Type B pancreatic cell (in vitro differentiated cells): Measurements from ENCODE around the gene BCL2L11. TPM values are rescaled to one million over a fixed set of nuclear protein-coding genes. Genes with fewer than 3 reads are reported as not detected.
"Not testable (repeated sequence)": the region's sequence is repeated elsewhere in the genome, so short reads cannot be mapped to it uniquely, and the experiment has no call there.

Source experiments
- DNase-seq: peaks from one replicate; pipeline ENCODE4 v3.0.0; 2021; ENCODE audit warnings: mixed read lengths; ENCODE audit not compliant: unreplicated experiment; ENCODE audit errors: extremely low spot score
- H3K27ac Mint-ChIP-seq: 2 replicates; pipeline ENCODE4 v1.8.0; 2021; ENCODE audit warnings: mild to moderate bottlenecking, mixed read lengths
- H3K27me3 Mint-ChIP-seq: 2 replicates; pipeline ENCODE4 v1.8.0; 2021; ENCODE audit warnings: mixed read lengths
- H3K36me3 Mint-ChIP-seq: 2 replicates; pipeline ENCODE4 v1.8.0; 2021; ENCODE audit warnings: mixed read lengths
- H3K4me1 Mint-ChIP-seq: one replicate; pipeline ENCODE4 v1.8.0; 2021; ENCODE audit warnings: mixed read lengths; ENCODE audit not compliant: unreplicated experiment
- H3K4me3 Mint-ChIP-seq: 2 replicates; pipeline ENCODE4 v1.8.0; 2021; ENCODE audit warnings: mild to moderate bottlenecking, mixed read lengths
- H3K9me3 Mint-ChIP-seq: 2 replicates; pipeline ENCODE4 v1.8.0; 2021; ENCODE audit warnings: mixed read lengths
- long read RNA-seq: library from polyadenylated mRNA; unstranded; transcript quantifications from one replicate; pipeline ENCODE4 v2.0.0, GENCODE V29; 2020
- total RNA-seq: library from RNA; stranded (reverse); gene quantifications from 2 replicates; pipeline ENCODE4 v1.2.1, GENCODE V29; 2021; ENCODE audit warnings: low replicate concordance
- TF ChIP-seq, protein P1 (sequence below): fragments of 200-600 bp; sonication (generic); conservative IDR thresholded peaks from 2 replicates; pipeline ENCODE4 v1.5.0; 2021; ENCODE audit warnings: antibody characterized with exemption, mild to moderate bottlenecking

The BCL2L11 gene
- 28.7 and 29.2 TPM in 2 replicates for total RNA-seq
- long read RNA-seq, partial matches to known transcripts, result 1 of 5 reads
- long read RNA-seq, other reads (novel, unspliced or antisense), result 4 of 5 reads

DNA sequence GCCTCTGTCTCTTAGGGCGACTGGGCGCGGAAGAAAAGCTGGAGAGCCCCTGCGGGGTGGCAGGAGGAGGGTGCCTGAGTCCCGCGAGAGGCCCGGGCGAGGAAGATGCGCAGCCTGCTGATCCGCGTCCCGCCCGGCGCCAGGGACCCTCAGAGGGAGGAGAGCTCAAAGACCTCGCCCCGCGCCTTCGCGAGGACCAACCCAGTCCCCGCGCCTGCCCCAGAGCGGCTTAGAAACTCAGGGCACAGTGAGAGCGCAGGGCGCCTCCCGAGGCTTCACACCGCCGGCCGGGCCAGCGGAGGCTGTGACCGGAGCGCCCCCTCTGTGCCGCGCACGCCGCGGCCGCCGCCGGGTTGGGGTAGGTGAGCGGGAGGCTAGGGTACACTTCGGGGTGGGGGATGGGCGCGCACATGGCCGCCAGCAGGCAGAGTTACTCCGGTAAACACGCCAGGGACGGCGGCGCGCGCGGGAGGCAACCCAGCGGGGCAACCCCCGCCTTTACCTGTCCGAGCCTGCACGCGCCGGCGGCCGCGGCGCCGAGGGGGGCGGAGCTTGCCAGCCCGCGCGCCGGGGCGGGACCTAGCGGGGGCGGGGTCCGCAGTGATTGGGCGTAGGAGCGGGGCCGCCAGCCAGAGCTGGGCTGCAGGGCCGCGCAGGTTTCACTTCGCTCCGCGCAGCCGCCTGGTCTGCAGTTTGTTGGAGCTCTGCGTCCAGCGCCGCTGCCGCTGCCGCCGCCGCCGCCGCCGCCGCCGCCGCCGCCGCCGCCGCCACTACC lies at the start of gene BCL2L11:
Gene BCL2L11, plus strand, starts transcription at position 662 of the 775 bp plus-strand sequence. CDS start 2,832 bp downstream, outside the sequence.
- Mint-ChIP-seq H3K4me1 (peaks cover 25% of the 10 kb centered on the region), H3K9me3 (no peaks in the 10 kb centered on the region), H3K27ac (peak within 1 kb of the TSS; percentile 91), H3K27me3 (peaks cover 46% of the 10 kb centered on the region), H3K4me3 (peak within 1 kb of the TSS; percentile 94), H3K36me3 (peaks cover 13% of the 10 kb centered on the region)
- TF ChIP-seq, protein P1, sequence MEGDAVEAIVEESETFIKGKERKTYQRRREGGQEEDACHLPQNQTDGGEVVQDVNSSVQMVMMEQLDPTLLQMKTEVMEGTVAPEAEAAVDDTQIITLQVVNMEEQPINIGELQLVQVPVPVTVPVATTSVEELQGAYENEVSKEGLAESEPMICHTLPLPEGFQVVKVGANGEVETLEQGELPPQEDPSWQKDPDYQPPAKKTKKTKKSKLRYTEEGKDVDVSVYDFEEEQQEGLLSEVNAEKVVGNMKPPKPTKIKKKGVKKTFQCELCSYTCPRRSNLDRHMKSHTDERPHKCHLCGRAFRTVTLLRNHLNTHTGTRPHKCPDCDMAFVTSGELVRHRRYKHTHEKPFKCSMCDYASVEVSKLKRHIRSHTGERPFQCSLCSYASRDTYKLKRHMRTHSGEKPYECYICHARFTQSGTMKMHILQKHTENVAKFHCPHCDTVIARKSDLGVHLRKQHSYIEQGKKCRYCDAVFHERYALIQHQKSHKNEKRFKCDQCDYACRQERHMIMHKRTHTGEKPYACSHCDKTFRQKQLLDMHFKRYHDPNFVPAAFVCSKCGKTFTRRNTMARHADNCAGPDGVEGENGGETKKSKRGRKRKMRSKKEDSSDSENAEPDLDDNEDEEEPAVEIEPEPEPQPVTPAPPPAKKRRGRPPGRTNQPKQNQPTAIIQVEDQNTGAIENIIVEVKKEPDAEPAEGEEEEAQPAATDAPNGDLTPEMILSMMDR, result peak; percentile 40
- peak; percentile 97 for DNase-seq

GRCh38 chr2:111071600-111072171 lies 49.0 kb upstream of the BCL2L11 start:
- Mint-ChIP-seq H3K27me3 (no peaks in the 10 kb centered on the region), H3K4me1 (no peaks in the 10 kb centered on the region), H3K27ac (no peak overlapping the region), H3K36me3 (no peaks in the 10 kb centered on the region), H3K9me3 (peaks cover 10% of the 10 kb centered on the region), H3K4me3 (no peak overlapping the region)
- no peak for DNase-seq
- TF ChIP-seq, protein P1, result no peak

DNA sequence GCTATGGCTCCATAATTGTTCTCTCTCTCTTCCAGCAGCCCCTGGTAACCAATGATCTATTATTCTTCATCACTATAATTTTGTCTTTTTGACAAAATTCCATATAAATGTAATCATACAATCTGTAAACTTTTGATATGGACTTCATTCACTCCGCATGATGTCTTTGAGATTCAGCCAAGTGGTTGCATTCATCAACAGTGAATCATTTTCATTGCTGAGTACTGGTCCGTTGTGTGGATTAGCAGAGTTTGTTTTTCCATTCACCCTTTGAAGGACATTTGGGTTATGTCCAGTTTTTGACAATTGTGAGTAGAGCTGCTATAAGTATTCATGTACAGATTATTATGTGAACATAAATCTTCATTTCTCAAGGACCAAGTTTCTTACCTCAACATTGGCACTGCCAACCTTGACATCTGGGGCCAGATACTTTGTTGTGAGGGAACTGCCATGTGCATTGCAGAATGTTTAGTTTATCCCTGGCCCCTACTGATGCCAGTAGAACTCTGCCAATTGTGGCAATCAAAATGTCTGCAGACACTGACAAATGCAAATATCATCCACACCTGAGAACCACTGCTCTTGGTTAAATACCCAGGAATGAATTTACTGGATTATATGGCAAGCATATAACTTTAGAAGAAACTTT lies 48.4 kb upstream of the BCL2L11 start:
- TF ChIP-seq, protein P1, result no peak
- no peaks in the 10 kb centered on the region for H3K36me3 Mint-ChIP-seq
- H3K4me3 Mint-ChIP-seq, result no peak overlapping the region
- no peaks in the 10 kb centered on the region for H3K4me1 Mint-ChIP-seq
- peaks cover 13% of the 10 kb centered on the region for H3K9me3 Mint-ChIP-seq
- H3K27me3 Mint-ChIP-seq, result no peaks in the 10 kb centered on the region
- no peak overlapping the region for H3K27ac Mint-ChIP-seq
- DNase-seq, result no peak

- DNase-seq, H3K4me3 Mint-ChIP-seq, H3K27ac Mint-ChIP-seq, H3K9me3 Mint-ChIP-seq, H3K36me3 Mint-ChIP-seq, H3K4me1 Mint-ChIP-seq: not testable (repeated sequence)
- peaks cover 14% of the 10 kb centered on the region for H3K27me3 Mint-ChIP-seq
Observed at GRCh38 chr2:111082659-111083058, 38.1 kb upstream of the BCL2L11 start.

DNA sequence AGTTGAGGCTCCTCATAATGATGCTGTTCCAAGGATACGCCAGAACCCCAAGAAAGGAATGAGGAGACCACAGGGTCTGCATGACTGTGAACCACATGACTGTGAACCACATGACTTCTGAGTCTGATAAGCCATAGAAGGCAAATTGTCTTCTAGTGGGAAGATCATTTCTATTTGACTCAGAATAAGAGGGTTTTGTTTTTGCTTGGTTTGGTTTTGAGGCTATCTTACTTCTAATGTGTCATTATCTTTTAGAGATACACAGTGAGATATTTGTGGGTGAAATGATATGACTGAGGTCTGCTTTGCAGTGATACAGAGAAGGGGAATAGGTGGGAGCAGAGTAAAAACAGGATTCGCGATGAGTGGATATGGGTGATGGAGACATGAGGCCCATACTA lies 28.9 kb upstream of the BCL2L11 start:
- H3K36me3 Mint-ChIP-seq, result no peaks in the 10 kb centered on the region

More for the DNA sequence above, 28.9 kb upstream of the BCL2L11 start:
- no peak for DNase-seq
- no peak overlapping the region for H3K27ac Mint-ChIP-seq
- no peak overlapping the region for H3K4me3 Mint-ChIP-seq
- TF ChIP-seq, protein P1, result no peak
- peaks cover 17% of the 10 kb centered on the region for H3K27me3 Mint-ChIP-seq
- no peaks in the 10 kb centered on the region for H3K4me1 Mint-ChIP-seq
- no peaks in the 10 kb centered on the region for H3K9me3 Mint-ChIP-seq
